HG03095 (cell line): ENCODE measurements around the gene CD300LB.

Experiments used
- ATAC-seq: cut with Tn5 transposase; IDR thresholded peaks from one replicate; pipeline ENCODE4 v1.9.1; 2021; ENCODE audit warnings: moderate library complexity; ENCODE audit not compliant: unreplicated experiment

CD300LB gene

GRCh38 chr17:74550602-74551001, 19.3 kb upstream of the CD300LB start:
- ATAC-seq = no peak

DNA sequence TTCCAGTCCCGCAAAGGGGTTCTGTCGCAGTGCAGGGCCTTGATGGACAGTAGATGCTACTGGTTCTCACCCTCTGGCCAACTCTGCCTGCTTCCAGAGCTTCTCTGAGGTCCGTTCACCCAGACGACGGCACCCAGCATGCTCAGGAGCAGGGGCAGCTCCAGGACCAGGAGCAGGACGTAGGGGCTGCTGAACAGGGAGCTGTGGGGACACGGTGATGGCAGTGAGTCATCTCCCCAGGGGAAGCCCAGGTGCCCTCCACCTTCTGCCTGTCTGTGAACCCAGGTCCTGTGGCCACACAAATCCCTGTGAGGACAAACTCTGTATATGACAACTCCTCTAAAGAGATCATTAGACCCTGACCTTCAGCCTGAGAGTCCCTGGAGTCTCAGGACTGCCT, 18.1 kb upstream of the CD300LB start:
- no peak for ATAC-seq

DNA sequence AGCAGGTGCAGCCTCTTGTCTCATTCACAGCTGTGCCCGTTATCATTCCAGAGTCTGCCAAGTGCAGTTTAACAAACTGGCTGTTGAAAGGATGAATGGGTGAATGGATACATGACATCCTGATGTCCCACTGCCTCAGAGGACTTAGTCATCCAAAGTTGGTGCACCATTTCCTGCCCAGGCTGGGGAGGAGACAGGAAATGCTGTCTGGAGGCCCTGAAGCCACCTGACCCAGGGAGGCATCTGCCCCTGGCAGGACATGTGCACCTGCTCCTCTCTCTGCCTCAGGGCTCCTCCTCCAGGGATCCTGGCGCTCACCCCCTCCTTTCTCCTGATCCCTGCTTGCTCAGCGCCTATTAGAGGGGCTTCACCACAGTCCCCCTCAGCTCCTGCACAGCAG, 16.5 kb upstream of the CD300LB start:
- ATAC-seq = no peak

- ATAC-seq = no peak
Observed at GRCh38 chr17:74547264-74547663, 16.0 kb upstream of the CD300LB start.

DNA sequence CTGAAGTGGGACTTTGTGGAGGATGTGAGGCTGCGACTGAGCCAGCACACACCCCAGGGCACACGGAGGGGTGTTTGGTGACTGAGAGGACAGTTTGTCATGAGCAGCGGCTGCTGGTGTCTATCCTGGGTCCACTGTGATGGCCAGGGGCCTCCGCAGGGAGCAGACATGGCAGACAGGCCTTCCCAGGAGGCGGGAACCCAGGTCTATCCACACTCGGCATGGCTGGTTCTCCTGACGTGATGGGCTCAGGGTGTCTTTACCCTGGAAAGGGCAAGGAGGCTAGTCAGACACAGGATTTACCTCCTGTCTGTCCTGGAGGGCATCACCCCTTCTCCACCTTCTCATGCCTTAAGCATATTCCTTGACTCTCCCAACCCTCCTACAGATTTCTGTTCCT, 15.3 kb upstream of the CD300LB start:
- no peak for ATAC-seq

- no peak for ATAC-seq
Observed at GRCh38 chr17:74545843-74546230, 14.6 kb upstream of the CD300LB start, which contains the start of gene CD300C. CD300C (minus strand) TSS chr17:74546115; CDS start chr17:74545782, 333 bp downstream.

- ATAC-seq = no peak
Observed at GRCh38 chr17:74544991-74545842, 13.9 kb upstream of the CD300LB start.

DNA sequence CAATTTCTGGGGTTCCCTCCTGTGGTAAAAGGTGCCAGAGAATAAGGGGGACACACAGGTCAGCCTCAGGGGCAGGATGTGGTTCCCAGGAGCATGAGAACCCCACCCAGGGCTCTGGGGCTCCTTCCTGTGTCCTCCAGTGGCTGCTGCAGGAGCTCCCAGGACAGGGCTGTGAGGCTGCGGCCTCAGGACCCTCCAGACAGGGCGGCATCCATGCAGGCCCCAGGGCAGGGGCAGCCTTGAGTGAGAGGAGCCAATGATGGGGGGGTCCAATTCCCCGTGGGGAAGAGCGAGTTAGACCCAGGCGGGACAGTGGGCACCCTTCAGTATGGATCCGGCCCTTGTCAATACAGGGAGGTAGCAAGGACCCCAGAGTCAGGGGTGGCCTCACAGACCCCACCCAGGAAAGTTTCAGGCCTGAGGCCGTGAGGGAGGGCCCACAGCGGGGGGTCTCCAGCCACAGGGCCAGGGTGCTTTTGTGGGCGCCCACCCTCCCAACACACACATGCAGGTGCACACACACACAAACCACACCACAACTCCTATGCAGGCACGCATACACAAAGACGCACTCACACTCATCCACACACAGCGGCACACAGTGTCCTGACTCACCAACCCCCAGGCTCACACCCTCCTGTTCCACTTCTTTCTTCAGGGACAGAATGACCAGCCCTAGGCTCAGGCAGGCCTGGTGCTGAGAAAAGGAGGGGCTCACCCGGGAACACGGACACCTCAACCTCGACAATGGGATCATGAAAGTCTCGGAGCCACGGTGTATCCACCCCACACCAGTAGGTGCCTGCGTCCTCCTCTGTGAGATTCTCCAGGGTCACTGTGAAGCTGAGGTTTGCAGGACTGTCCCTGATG, 12.9 kb upstream of the CD300LB start:
- no peak for ATAC-seq

DNA sequence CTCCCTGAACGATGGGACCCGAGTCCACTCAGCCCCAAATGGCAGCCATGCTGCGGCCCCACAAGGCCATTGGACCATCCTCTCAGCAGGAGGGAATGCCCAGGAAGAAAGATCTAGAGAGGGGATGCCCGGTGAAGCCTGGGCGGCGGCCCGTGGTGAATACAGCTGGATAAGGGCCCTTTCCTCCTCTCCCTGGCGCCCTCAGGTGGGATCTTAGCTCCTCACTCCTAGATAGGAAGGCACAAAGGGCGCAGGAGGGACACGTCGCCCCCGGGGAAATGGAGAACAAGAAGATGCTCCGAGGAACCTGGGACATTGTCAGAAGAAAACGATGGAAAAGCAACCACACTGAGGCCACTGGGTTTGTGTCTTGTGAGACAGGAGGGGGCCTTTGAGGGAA, 12.1 kb upstream of the CD300LB start:
- ATAC-seq = no peak

- no peak for ATAC-seq
Observed at GRCh38 chr17:74542727-74543383, 11.6 kb upstream of the CD300LB start.

GRCh38 chr17:74542166-74542565, 10.9 kb upstream of the CD300LB start:
- ATAC-seq = no peak

- ATAC-seq = no peak
Observed at GRCh38 chr17:74541176-74542111, 10.2 kb upstream of the CD300LB start.

DNA sequence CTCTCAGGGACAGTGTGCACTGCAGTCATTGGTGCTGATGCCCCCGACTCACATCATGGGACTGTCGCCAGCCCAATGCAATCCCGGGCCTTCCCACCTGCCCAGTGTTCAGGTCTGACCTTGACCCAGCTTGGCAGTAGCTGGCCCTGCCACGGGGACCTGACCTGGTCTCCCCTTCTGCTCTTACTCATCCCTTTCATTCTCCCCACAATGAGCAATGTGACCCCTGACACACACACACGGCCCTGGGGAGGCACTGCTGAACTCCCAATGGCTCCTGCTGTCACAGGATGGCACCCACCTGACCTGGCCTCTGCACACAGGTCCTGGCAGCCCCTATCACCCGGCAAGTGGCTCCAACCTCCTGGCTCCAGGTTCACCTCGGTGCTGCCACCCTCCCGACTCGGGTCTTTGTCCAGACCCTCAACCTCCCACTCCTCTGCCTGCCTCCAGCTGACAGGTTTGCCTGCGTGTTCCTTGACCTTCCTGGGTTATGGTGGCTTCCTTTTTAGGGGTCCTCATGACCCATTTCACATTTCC, 8.1 kb upstream of the CD300LB start:
- ATAC-seq = no peak

GRCh38 chr17:74536890-74537289, 5.6 kb upstream of the CD300LB start:
- ATAC-seq = no peak

GRCh38 chr17:74532115-74532514, 840 bp upstream of the CD300LB start:
- ATAC-seq = no peak

GRCh38 chr17:74530831-74531150, 484 bp downstream of the CD300LB start:
- no peak for ATAC-seq

GRCh38 chr17:74529243-74529642, 2.0 kb downstream of the CD300LB start:
- ATAC-seq = no peak

GRCh38 chr17:74528491-74529199, 2.6 kb downstream of the CD300LB start:
- peak; percentile 76 for ATAC-seq

GRCh38 chr17:74527756-74528155, 3.5 kb downstream of the CD300LB start:
- ATAC-seq = no peak

- no peak for ATAC-seq
Observed at GRCh38 chr17:74527081-74527480, 4.2 kb downstream of the CD300LB start.
